HCT116 (cell line): Measurements from ENCODE around the gene SORL1. TPM values are rescaled to one million over a fixed set of nuclear protein-coding genes. Genes with fewer than 3 reads are reported as not detected.

Source experiments
- ATAC-seq: fragments of 200-7000 bp; cut with Tn5 transposase; 2 replicates; pipeline ENCODE4 v1.9.1; 2020; ENCODE audit warnings: mild to moderate bottlenecking, moderate library complexity
- BruUV-seq: library from RNA; stranded (reverse); fragments of 400-500 nt; replicated peaks from 2 replicates; lab custom pipeline; 2021; lab: Mats Ljungman, UMichigan
- CTCF ChIA-PET: fragments of 300-600 bp; sonication (Branson Sonifier 250); formaldehyde crosslinking; loops from one replicate; lab custom pipeline; 2021; ENCODE audit warnings: antibody characterized with exemption; lab: Charles Lee
- POLR2A ChIA-PET: fragments of 300-600, 350-600 bp; sonication (Branson Sonifier 250); formaldehyde crosslinking; loops from one replicate; lab custom pipeline; 2021; ENCODE audit warnings: antibody characterized with exemption; lab: Charles Lee
- RAD21 ChIA-PET, 2 experiments: fragments of 300-600 bp; sonication (Branson Sonifier 250); formaldehyde crosslinking; loops; one replicate each; lab custom pipeline; 2023; ENCODE audit warnings: low total read pairs in 2 of 2; ENCODE audit not compliant: uncharacterized antibody in 2 of 2, unreplicated experiment in 2 of 2, low non-redundant PET in 1 of 2; lab: Charles Lee
- DNase-seq: peaks from one replicate; pipeline ENCODE4 v3.0.0-alpha.2; 2010; ENCODE audit warnings: low read depth, low spot score
- H2AFZ ChIP-seq: fragments of 200-600 bp; shearing (Covaris generic), sonication (generic); 2 replicates; pipeline ENCODE4 v1.6.1; 2017; ENCODE audit warnings: low read depth, mixed run types, mixed read lengths, antibody characterized with exemption, low read length; ENCODE audit not compliant: poor library complexity, severe bottlenecking
- H3K27ac ChIP-seq: 2 replicates; pipeline ENCODE4 v1.5.1; 2012; ENCODE audit warnings: low read depth, low read length
- H3K27me3 ChIP-seq: fragments of 200-600 bp; sonication (generic); 2 replicates; pipeline ENCODE4 v1.6.1; 2016; ENCODE audit warnings: mixed run types, low read length, mixed read lengths; ENCODE audit not compliant: insufficient read depth
- H3K36me3 ChIP-seq, 2 experiments: fragments of 200-500 bp in 1 of 2; fragments of 200-600 bp in 1 of 2; sonication (Bioruptor generic) in 1 of 2; sonication (generic) in 1 of 2; 2 replicates each; pipeline versions ENCODE4 v1.5.1 to v1.6.1; 2014 to 2016; ENCODE audit warnings: low read length in 2 of 2, inconsistent platforms in 1 of 2, mixed read lengths in 1 of 2, mixed run types in 1 of 2; ENCODE audit not compliant: insufficient read depth in 2 of 2, control insufficient read depth in 1 of 2
- H3K4me1 ChIP-seq, 2 experiments: fragments of 200-600 bp in 1 of 2; sonication (generic) in 1 of 2; 2 replicates each; pipeline versions ENCODE4 v1.5.1 to v1.6.1; 2012 to 2017; ENCODE audit warnings: low read length in 2 of 2, inconsistent platforms in 1 of 2, mild to moderate bottlenecking in 1 of 2, mixed read lengths in 1 of 2, mixed run types in 1 of 2, moderate library complexity in 1 of 2; ENCODE audit not compliant: insufficient read depth in 2 of 2, control insufficient read depth in 1 of 2
- H3K4me2 ChIP-seq: fragments of 200-600 bp; sonication (generic); 2 replicates; pipeline ENCODE4 v1.6.1; 2017; ENCODE audit warnings: mixed run types, low read length, mixed read lengths
- H3K4me3 ChIP-seq, 2 experiments: fragments of 200-600 bp in 1 of 2; sonication (generic) in 1 of 2; replicated peaks in 1 of 2; 2 replicates each; pipeline ENCODE4 v1.5.1; 2011 to 2016; ENCODE audit warnings: low read length in 2 of 2, control low read depth in 1 of 2, low read depth in 1 of 2, mild to moderate bottlenecking in 1 of 2, mixed read lengths in 1 of 2, mixed run types in 1 of 2
- H3K79me2 ChIP-seq: fragments of 200-600 bp; sonication (generic); 2 replicates; pipeline ENCODE4 v1.6.1; 2017; ENCODE audit warnings: mild to moderate bottlenecking, mixed run types, low read length, moderate library complexity, mixed read lengths; ENCODE audit not compliant: insufficient read depth
- H3K9ac ChIP-seq: fragments of 200-600 bp; sonication (generic); 2 replicates; pipeline ENCODE4 v1.6.1; 2016; ENCODE audit warnings: low read length, mixed read lengths
- H3K9me2 ChIP-seq: fragments of 200-600 bp; sonication (generic), shearing (Covaris generic); 2 replicates; pipeline ENCODE4 v1.6.1; 2017; ENCODE audit warnings: mixed run types, mild to moderate bottlenecking, moderate library complexity; ENCODE audit not compliant: insufficient read depth
- H3K9me3 ChIP-seq, 2 experiments: fragments of 200-500 bp in 1 of 2; fragments of 200-600 bp in 1 of 2; sonication (Bioruptor generic) in 1 of 2; sonication (generic) in 1 of 2; 2 replicates each; pipeline ENCODE4 v1.6.1; 2014 to 2017; ENCODE audit warnings: low read length in 2 of 2, mixed read lengths in 2 of 2, inconsistent platforms in 1 of 2, low read depth in 1 of 2, mild to moderate bottlenecking in 1 of 2, mixed run types in 1 of 2, moderate library complexity in 1 of 2; ENCODE audit not compliant: control insufficient read depth in 1 of 2, insufficient read depth in 1 of 2
- H4K20me1 ChIP-seq: fragments of 200-600 bp; sonication (generic), shearing (Covaris generic); 2 replicates; pipeline ENCODE4 v1.6.1; 2017; ENCODE audit warnings: mixed run types, mild to moderate bottlenecking, moderate library complexity; ENCODE audit not compliant: insufficient read depth
- CBX3 ChIP-seq: IDR thresholded peaks from 2 replicates; pipeline ENCODE4 v1.6.1; 2012; ENCODE audit warnings: low read depth
- CEBPB ChIP-seq: IDR thresholded peaks from 2 replicates; pipeline ENCODE4 v1.6.1; 2012; ENCODE audit warnings: low read depth
- EGR1 ChIP-seq: IDR thresholded peaks from 2 replicates; pipeline ENCODE4 v1.6.1; 2012; ENCODE audit warnings: low read depth
- ELF1 ChIP-seq: IDR thresholded peaks from 2 replicates; pipeline ENCODE4 v1.6.1; 2012; ENCODE audit warnings: low read depth, borderline replicate concordance
- EZH2 ChIP-seq: fragments of 200-600 bp; sonication (generic); IDR thresholded peaks from 2 replicates; pipeline ENCODE4 v1.6.1; 2017; ENCODE audit warnings: antibody characterized with exemption, mixed run types
- EZH2phosphoT487 ChIP-seq: fragments of 200-600 bp; IDR thresholded peaks from 2 replicates; pipeline ENCODE4 v1.6.1; 2018; ENCODE audit warnings: antibody characterized with exemption, borderline replicate concordance
- FOSL1 ChIP-seq: IDR thresholded peaks from 2 replicates; pipeline ENCODE4 v1.6.1; 2012; ENCODE audit warnings: low read depth
- POLR2A ChIP-seq: IDR thresholded peaks from 2 replicates; pipeline ENCODE4 v1.7.0; 2011; ENCODE audit warnings: borderline replicate concordance; ENCODE audit not compliant: insufficient read depth, insufficient read length; ENCODE audit errors: extremely low read depth
- POLR2AphosphoS5 ChIP-seq: IDR thresholded peaks from 2 replicates; pipeline ENCODE4 v1.6.1; 2011; ENCODE audit warnings: mild to moderate bottlenecking, low read depth, low read length, moderate library complexity
- RAD21 ChIP-seq: IDR thresholded peaks from 2 replicates; pipeline ENCODE4 v1.6.1; 2012; ENCODE audit warnings: low read depth, mild to moderate bottlenecking
- SIN3A ChIP-seq: IDR thresholded peaks from 2 replicates; pipeline ENCODE4 v1.6.1; 2012; ENCODE audit warnings: low read depth
- SP1 ChIP-seq: IDR thresholded peaks from 2 replicates; pipeline ENCODE4 v1.6.1; 2012; ENCODE audit warnings: low read depth
- YY1 ChIP-seq: IDR thresholded peaks from 2 replicates; pipeline ENCODE4 v1.6.1; 2011; ENCODE audit warnings: low read length, low read depth, moderate library complexity, mild to moderate bottlenecking; ENCODE audit not compliant: insufficient replicate concordance; ENCODE audit errors: extremely low read depth
- ZFX ChIP-seq: fragments of 450-650 bp; IDR thresholded peaks from 2 replicates; pipeline ENCODE4 v1.6.1; 2017
- intact Hi-C: fragments of 100-400 bp; cut with micrococcal nuclease; formaldehyde crosslinking; loops from 2 replicates; pipeline ENCODE4 v1.10.0; 2022
- total RNA-seq: library from RNA; stranded (reverse); gene quantifications from one replicate; pipeline ENCODE4 v1.2.1, GENCODE V29; 2021; ENCODE audit not compliant: unreplicated experiment
- TF ChIP-seq, protein P1 (sequence below): IDR thresholded peaks from 2 replicates; pipeline ENCODE4 v1.6.1; 2011; ENCODE audit warnings: mild to moderate bottlenecking, low read length, moderate library complexity; ENCODE audit not compliant: insufficient replicate concordance; ENCODE audit errors: extremely low read depth
- TF ChIP-seq, protein P2 (sequence below): IDR thresholded peaks from 2 replicates; pipeline ENCODE4 v1.6.1; 2012
- TF ChIP-seq, protein P3 (sequence below): IDR thresholded peaks from 2 replicates; pipeline ENCODE4 v1.6.1; 2012; ENCODE audit warnings: low read depth
- TF ChIP-seq, protein P4 (sequence below), 3 experiments: fragments of 200-600 bp in 1 of 3; sonication (generic) in 1 of 3; IDR thresholded peaks in 2 of 3; conservative IDR thresholded peaks in 1 of 3; 2 replicates each; pipeline ENCODE4 v1.5.1; 2012 to 2017; ENCODE audit warnings: low read depth in 2 of 3, low read length in 2 of 3, antibody characterized with exemption in 1 of 3, borderline replicate concordance in 1 of 3, control low read depth in 1 of 3, mild to moderate bottlenecking in 1 of 3, mixed read lengths in 1 of 3, mixed run types in 1 of 3, moderate library complexity in 1 of 3; ENCODE audit not compliant: insufficient read depth in 1 of 3
- TF ChIP-seq, protein P5 (sequence below): IDR thresholded peaks from 2 replicates; pipeline ENCODE4 v1.6.1; 2012

Gene SORL1
- total RNA-seq, 1 experiment from 2014 or later, result 17.4 TPM

DNA sequence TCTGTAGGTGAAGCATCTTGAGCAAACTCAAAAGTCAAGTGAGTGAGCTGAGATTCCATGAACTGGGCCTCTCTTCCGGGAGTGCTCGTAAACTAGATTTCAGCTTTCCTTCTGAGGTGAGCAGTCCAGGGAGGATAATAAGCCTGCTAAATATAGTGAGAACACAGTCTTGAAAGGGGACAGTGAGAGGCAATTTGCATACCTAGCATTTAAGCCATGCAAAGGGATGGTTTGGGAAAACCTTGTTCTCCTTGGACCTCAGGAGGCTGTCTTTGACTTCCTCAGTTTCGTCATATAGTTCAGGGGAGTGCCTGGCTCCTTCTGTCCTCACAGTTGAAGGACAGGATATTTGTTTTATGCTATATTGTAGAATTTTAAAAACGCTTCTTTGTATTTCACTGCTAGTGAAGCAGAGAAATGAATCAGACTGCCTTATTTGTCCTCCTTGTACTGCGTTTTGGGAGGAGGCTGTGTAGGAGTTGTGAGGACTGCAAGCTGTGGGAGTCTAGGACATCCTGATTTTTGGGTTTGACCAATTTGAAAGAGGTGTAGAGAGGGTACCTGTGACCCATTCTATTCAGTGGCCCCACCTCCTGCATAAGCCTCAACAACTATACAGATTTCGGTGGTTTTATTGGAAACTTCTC, 11.7 kb downstream of the SORL1 start:
- BruUV-seq, result no TSS peak
- H3K4me1 ChIP-seq, result peaks cover 59 to 70% of the 10 kb centered on the region in 2 experiments
- no peak overlapping the region for H2AFZ ChIP-seq
- ChIA-PET POLR2A (no interaction called here), RAD21 (interaction anchor here (0.5 to 1.0 kb wide), 2 partner anchors 121 to 128 kb away, joined by 3 to 5 read pairs; no protein-coding TSS in a partner anchor)
- H4K20me1 ChIP-seq, result no peaks in the 10 kb centered on the region
- no peaks in the 10 kb centered on the region for H3K36me3 ChIP-seq
- H3K27me3 ChIP-seq, result no peaks in the 10 kb centered on the region
- peak overlapping the region in 1 of 2 experiments; percentile 32; a peak in 1 of 4 replicates for H3K4me3 ChIP-seq
- no peaks in the 10 kb centered on the region for H3K9me3 ChIP-seq
- TF ChIP-seq RAD21, result no peak
- no peak for TF ChIP-seq SIN3A
- TF ChIP-seq, protein P1, sequence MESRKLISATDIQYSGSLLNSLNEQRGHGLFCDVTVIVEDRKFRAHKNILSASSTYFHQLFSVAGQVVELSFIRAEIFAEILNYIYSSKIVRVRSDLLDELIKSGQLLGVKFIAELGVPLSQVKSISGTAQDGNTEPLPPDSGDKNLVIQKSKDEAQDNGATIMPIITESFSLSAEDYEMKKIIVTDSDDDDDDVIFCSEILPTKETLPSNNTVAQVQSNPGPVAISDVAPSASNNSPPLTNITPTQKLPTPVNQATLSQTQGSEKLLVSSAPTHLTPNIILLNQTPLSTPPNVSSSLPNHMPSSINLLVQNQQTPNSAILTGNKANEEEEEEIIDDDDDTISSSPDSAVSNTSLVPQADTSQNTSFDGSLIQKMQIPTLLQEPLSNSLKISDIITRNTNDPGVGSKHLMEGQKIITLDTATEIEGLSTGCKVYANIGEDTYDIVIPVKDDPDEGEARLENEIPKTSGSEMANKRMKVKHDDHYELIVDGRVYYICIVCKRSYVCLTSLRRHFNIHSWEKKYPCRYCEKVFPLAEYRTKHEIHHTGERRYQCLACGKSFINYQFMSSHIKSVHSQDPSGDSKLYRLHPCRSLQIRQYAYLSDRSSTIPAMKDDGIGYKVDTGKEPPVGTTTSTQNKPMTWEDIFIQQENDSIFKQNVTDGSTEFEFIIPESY, result no peak
- TF ChIP-seq, protein P2, sequence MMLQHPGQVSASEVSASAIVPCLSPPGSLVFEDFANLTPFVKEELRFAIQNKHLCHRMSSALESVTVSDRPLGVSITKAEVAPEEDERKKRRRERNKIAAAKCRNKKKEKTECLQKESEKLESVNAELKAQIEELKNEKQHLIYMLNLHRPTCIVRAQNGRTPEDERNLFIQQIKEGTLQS, result no peak
- no peak for TF ChIP-seq ELF1
- no peak for TF ChIP-seq POLR2AphosphoS5
- no peak for TF ChIP-seq EZH2
- TF ChIP-seq POLR2A, result no peak
- TF ChIP-seq YY1, result no peak
- TF ChIP-seq ZFX, result no peak
- TF ChIP-seq, protein P3, sequence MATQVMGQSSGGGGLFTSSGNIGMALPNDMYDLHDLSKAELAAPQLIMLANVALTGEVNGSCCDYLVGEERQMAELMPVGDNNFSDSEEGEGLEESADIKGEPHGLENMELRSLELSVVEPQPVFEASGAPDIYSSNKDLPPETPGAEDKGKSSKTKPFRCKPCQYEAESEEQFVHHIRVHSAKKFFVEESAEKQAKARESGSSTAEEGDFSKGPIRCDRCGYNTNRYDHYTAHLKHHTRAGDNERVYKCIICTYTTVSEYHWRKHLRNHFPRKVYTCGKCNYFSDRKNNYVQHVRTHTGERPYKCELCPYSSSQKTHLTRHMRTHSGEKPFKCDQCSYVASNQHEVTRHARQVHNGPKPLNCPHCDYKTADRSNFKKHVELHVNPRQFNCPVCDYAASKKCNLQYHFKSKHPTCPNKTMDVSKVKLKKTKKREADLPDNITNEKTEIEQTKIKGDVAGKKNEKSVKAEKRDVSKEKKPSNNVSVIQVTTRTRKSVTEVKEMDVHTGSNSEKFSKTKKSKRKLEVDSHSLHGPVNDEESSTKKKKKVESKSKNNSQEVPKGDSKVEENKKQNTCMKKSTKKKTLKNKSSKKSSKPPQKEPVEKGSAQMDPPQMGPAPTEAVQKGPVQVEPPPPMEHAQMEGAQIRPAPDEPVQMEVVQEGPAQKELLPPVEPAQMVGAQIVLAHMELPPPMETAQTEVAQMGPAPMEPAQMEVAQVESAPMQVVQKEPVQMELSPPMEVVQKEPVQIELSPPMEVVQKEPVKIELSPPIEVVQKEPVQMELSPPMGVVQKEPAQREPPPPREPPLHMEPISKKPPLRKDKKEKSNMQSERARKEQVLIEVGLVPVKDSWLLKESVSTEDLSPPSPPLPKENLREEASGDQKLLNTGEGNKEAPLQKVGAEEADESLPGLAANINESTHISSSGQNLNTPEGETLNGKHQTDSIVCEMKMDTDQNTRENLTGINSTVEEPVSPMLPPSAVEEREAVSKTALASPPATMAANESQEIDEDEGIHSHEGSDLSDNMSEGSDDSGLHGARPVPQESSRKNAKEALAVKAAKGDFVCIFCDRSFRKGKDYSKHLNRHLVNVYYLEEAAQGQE, result no peak
- TF ChIP-seq CBX3, result no peak
- TF ChIP-seq EGR1, result no peak
- no peak for TF ChIP-seq SP1
- no peak for TF ChIP-seq EZH2phosphoT487
- TF ChIP-seq CEBPB, result no peak
- no peak for TF ChIP-seq FOSL1
- TF ChIP-seq, protein P4, sequence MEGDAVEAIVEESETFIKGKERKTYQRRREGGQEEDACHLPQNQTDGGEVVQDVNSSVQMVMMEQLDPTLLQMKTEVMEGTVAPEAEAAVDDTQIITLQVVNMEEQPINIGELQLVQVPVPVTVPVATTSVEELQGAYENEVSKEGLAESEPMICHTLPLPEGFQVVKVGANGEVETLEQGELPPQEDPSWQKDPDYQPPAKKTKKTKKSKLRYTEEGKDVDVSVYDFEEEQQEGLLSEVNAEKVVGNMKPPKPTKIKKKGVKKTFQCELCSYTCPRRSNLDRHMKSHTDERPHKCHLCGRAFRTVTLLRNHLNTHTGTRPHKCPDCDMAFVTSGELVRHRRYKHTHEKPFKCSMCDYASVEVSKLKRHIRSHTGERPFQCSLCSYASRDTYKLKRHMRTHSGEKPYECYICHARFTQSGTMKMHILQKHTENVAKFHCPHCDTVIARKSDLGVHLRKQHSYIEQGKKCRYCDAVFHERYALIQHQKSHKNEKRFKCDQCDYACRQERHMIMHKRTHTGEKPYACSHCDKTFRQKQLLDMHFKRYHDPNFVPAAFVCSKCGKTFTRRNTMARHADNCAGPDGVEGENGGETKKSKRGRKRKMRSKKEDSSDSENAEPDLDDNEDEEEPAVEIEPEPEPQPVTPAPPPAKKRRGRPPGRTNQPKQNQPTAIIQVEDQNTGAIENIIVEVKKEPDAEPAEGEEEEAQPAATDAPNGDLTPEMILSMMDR (IDR thresholded peaks at IDR 0.05 in 2 of 3, conservative IDR thresholded peaks at IDR 0.05 in 1 of 3; ENCODE audit: borderline replicate concordance in 1 of 3, insufficient read depth in 1 of 3, low read depth in 2 of 3, low read length in 2 of 3), result no peak
- TF ChIP-seq, protein P5, sequence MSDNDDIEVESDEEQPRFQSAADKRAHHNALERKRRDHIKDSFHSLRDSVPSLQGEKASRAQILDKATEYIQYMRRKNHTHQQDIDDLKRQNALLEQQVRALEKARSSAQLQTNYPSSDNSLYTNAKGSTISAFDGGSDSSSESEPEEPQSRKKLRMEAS, result no peak
- TF ChIP-seq, all 23 proteins: peak for 0
- ATAC-seq, result no peak
- DNase-seq, result no peak
- CTCF ChIA-PET, result interaction anchor here (1.1 kb wide), 1 partner anchor 13 kb away, joined by 3 read pairs; no protein-coding TSS in a partner anchor
- Histone ChIP-seq H3K9ac (no peak overlapping the region), H3K27ac (peak overlapping the region; percentile 78), H3K4me2 (peak overlapping the region; percentile 66), H3K9me2 (no peaks in the 10 kb centered on the region), H3K79me2 (no peaks in the 10 kb centered on the region; the same call in 1 of the 2 replicates)
- intact Hi-C loops, result no loop called here
